ENCODE data around the gene PBX4.

The PBX4 gene

GRCh38 chr19:19552798-19553197 lies 65.7 kb downstream of the PBX4 start:
- no peak for DNase-seq

- no peak for DNase-seq
Measured at GRCh38 chr19:19551853-19552192, 66.7 kb downstream of the PBX4 start.

GRCh38 chr19:19550972-19551852 lies 67.3 kb downstream of the PBX4 start:
- no peak for DNase-seq

- no peak for DNase-seq
Measured at GRCh38 chr19:19550485-19550929, 68.0 kb downstream of the PBX4 start.

DNA sequence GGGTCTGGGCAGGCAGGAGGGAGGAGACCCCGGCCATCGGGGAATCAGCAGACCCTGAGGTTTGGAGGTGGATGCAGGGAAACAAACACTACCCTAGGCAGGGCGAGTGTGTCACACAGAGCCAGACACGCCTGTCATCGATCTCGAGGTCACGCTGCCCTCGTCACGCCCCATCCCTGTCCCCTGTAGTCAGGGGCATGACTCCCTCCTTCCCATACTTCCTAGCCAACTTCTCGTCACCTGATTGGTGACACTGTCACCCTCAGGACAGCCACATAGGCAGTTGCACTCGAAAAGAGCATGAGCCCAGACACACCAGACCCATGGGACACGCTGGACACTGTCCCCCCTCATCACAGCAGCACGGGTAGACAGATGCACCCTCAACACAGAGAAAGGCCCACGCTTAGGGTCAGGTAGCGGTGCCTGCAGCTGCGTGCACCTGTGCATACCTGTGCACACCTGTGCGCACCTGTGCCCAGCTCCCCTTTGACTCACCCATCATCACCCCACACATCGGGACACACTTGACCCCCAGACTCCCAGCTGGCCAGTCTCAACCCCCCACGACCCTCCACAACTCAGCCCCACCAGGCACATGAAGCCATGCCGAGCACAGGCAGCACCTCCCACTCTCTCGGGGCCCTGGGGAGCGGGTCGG lies 68.6 kb downstream of the PBX4 start:
- DNase-seq: no peak

GRCh38 chr19:19548915-19549759 lies 69.3 kb downstream of the PBX4 start:
- DNase-seq: no peak

- no peak for DNase-seq
Measured at GRCh38 chr19:19547674-19548336, 70.7 kb downstream of the PBX4 start.

DNA sequence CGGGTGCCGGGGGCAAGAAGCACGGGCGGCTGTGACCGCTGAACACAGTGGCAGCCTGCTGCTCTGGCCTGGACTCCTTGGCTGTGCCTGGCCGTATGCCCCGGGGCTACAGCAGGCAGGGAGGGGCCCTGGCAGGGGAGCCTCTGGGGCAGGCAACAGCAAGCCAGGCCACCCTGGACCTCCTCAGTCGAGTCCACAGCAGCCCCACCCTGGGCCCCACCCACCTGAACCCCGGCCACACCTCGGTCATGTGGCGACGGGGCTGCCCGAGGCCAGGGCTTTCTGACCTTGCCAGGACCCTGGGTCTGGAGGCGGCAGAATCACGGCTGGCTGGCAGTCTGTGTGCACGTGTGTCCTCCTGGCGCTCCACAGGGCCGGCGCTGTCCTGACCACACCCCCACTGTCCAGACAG lies 71.7 kb downstream of the PBX4 start:
- DNase-seq: no peak

DNA sequence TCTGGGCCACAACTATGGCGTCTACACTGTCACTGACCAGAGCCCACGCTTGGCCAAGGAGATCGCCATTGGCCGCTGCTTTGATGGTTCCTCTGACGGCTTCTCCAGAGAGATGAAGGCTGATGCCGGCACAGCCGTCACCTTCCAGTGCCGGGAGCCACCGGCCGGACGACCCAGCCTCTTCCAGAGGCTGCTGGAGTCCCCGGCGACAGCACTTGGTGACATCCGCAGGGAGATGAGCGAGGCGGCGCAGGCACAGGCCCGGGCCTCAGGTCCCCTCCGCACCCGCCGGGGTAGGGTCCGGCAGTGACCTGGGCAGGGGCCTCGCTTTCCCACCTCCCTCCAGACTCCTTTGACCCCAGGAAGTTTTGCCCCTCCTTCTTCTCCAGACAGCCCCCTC lies 72.8 kb downstream of the PBX4 start:
- DNase-seq: no peak

- DNase-seq: no peak
Measured at GRCh38 chr19:19544954-19545591, 73.4 kb downstream of the PBX4 start.

GRCh38 chr19:19544257-19544953 lies 74.1 kb downstream of the PBX4 start:
- DNase-seq: no peak

- DNase-seq: no peak
Measured at GRCh38 chr19:19543640-19544039, 74.8 kb downstream of the PBX4 start.

DNA sequence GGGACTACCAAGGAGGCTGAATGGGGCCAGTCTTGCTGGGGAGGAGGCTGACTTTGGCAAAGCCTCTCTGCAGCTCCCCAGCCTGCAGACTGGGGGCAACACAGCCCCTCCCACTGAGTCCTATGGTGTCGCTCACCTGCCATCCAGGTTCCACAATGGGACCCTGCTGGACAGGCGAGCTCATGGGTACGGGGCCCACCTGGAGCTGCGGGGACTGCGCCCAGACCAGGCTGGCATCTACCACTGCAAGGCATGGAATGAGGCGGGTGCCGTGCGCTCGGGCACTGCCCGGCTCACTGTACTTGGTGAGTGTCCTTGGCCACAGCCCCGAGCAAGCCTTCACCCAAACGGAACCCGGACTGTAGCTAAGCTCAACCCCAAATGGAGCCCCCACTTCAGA lies 75.4 kb downstream of the PBX4 start:
- DNase-seq: no peak

- DNase-seq: no peak
Measured at GRCh38 chr19:19542507-19542906, 76.0 kb downstream of the PBX4 start.

- no peak for DNase-seq
Measured at GRCh38 chr19:19541616-19542015, 76.9 kb downstream of the PBX4 start.

DNA sequence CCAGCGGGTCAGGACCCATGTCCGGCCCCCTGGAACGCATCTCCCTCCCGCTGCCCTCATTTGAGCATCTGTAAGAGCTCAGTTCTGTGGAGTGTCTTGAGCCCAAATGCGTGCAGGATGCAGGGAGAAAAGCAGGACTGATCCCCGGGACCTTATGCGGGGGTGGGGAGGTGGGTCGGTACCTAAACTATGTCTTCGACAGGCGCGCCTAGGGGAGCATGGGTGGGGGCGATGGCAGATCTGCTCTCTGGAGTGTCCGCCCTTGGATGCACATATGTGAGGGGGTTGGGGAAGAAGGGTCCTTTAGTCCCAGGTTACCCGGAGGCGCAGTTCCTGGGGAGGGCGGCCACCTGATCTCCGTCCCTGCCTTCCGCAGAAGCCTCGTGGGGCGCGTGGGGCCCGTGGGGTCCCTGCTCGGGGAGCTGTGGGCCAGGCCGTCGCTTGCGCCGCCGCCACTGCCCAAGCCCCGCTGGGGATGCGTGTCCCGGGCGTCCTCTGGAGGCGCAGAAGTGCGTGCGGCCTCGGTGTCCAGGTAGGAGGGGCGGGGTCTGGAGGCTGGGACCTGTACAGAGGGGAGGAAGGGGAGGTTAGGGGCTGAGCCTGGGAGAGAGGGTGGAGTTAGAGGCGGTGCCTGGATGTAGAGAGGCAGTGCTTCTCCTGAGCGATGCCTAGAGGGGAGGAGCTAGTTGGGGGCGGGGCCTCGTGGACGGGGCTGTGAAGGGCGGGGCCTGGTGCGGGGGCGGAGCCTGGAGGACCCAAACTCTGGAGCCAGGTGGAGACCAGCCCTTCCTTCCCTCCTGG lies 77.6 kb downstream of the PBX4 start:
- DNase-seq: peak; percentile 77

DNA sequence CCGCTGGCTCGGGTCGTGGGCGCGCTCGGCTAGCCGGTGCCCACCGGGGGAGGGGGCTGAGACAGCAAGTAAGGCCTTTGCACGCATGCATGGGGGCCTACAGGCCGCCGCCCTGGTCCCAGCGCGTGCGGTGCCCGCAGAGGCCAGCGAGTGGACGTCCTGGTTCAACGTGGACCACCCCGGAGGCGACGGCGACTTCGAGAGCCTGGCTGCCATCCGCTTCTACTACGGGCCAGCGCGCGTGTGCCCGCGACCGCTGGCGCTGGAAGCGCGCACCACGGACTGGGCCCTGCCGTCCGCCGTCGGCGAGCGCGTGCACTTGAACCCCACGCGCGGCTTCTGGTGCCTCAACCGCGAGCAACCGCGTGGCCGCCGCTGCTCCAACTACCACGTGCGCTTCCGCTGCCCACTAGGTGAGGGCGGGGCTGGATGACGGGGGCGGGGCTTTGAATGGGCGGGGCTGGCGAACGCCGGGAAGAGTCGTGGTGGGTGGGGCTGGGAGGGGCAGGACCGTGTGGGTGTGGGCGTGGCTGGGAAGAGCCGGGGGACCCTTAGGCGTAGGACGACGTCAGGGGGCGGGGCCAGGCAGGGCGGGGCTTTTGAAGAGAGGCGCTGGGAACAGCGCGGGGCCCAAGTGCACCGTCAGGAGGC lies 78.3 kb downstream of the PBX4 start:
- peak; percentile 60 for DNase-seq

- DNase-seq: no peak
Measured at GRCh38 chr19:19539698-19540063, 78.8 kb downstream of the PBX4 start.

GRCh38 chr19:19538785-19539166 lies 79.7 kb downstream of the PBX4 start:
- no peak for DNase-seq

DNA sequence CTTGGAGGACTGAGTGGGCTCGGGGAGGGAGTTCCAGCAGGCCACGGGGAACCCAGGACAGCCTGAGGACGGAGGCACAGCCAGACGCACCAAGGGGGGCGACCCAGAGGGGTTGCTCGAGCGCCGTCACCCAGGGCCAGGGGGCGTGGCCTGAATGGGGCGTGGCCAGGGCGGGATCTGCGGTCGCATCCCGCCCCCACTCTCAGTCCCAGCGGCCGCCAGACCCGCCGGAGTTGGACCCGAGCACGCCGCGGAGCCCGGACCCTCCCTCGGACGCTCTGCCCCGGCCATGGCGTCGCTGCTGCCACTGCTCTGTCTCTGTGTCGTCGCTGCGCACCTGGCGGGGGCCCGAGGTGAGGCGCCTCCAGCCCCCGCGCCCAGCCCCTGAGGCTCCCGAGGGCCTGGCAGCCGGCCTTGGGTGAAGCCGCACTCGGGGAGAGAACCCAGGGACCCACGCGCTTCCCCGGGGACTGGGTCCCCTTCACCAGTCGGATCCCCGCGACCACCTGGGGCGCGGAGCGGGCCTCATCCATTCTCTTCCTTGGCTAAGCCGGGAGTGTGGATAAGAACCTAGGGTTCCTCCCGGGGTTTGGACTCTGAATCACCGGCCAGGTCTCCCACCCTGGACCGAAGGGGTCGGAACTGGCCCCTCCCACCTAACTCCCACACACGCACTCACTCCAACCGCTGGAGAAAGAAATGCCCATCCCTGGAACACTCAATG lies 80.3 kb downstream of the PBX4 start, which contains the start of gene CILP2:
TSS of gene CILP2 (plus strand) at position 205 of the 724 bp plus-strand sequence. CDS start at position 290, 85 bp downstream.
- peak; percentile 60 for DNase-seq

Data from activated CD4-positive, CD25-positive, alpha-beta regulatory T cell treated with anti-CD3 and anti-CD28 coated beads, Interleukin-2, amount 50 U/mL, for 72 hours (primary cell).